GM12878 (cell line): ENCODE data around the gene CCDC91. TPM values are rescaled to one million over a fixed set of nuclear protein-coding genes. Genes with fewer than 3 reads are reported as not detected.

Experiments
- ATAC-seq: fragments of 200-7000 bp; cut with Tn5 transposase; 3 replicates; pipeline ENCODE4 v1.9.1; 2020; ENCODE audit warnings: mild to moderate bottlenecking, moderate library complexity
- BruUV-seq: library from RNA; stranded (reverse); fragments of 400-500 nt; replicated peaks from 2 replicates; lab custom pipeline; 2021; lab: Mats Ljungman, UMichigan
- CTCF ChIA-PET: fragments of 300-600 bp; sonication (Branson Sonifier 250); formaldehyde crosslinking; extraction: SDS; loops from one replicate; lab custom pipeline; 2021; ENCODE audit warnings: inconsistent platforms; lab: Yijun Ruan, JAX
- POLR2A ChIA-PET: fragments of 350-600 bp; formaldehyde crosslinking; extraction: SDS; loops from one replicate; lab custom pipeline; 2021; ENCODE audit warnings: inconsistent platforms; lab: Charles Lee
- RAD21 ChIA-PET: fragments of 300-600 bp; sonication (Branson Sonifier 250); formaldehyde crosslinking; loops from one replicate; lab custom pipeline; 2023; ENCODE audit warnings: antibody characterized with exemption; ENCODE audit not compliant: unreplicated experiment; lab: Charles Lee
- SMC1A ChIA-PET: fragments of 300-600 bp; sonication (Branson Sonifier 250); formaldehyde crosslinking; loops from one replicate; lab custom pipeline; 2023; ENCODE audit not compliant: unreplicated experiment, uncharacterized antibody; lab: Charles Lee
- DNase-seq: peaks from one replicate; pipeline ENCODE4 v3.0.0-alpha.2; 2011; ENCODE audit warnings: low read depth, low spot score
- FAIRE-seq: peaks from 3 replicates; lab custom pipeline; 2011; peaks lifted over from hg19 to GRCh38; lab: Jason Lieb, UNC
- H2AFZ ChIP-seq: 2 replicates; pipeline ENCODE4 v1.6.0; 2011; ENCODE audit warnings: low read depth, low read length, control low read depth; ENCODE audit not compliant: control insufficient read depth
- H3K27ac ChIP-seq: 2 replicates; pipeline ENCODE4 v1.5.1; 2011; ENCODE audit warnings: control low read depth; ENCODE audit not compliant: control insufficient read depth, insufficient read depth
- H3K27me3 ChIP-seq, 2 experiments: replicated peaks in 1 of 2; 2 replicates each; pipeline versions ENCODE4 v1.6.0 to v1.6.1; 2011; ENCODE audit warnings: low read length in 1 of 2; ENCODE audit not compliant: control insufficient read depth in 2 of 2, insufficient read depth in 2 of 2
- H3K36me3 ChIP-seq, 2 experiments: 2 replicates each; pipeline ENCODE4 v1.5.1; 2011; ENCODE audit warnings: low read length in 1 of 2; ENCODE audit not compliant: control insufficient read depth in 2 of 2, insufficient read depth in 2 of 2
- H3K4me1 ChIP-seq: 2 replicates; pipeline ENCODE4 v1.6.1; 2011; ENCODE audit warnings: mild to moderate bottlenecking, low read length, moderate library complexity, mixed read lengths; ENCODE audit not compliant: control insufficient read depth, insufficient read depth
- H3K4me2 ChIP-seq: 2 replicates; pipeline ENCODE4 v1.6.0; 2011; ENCODE audit warnings: control low read depth; ENCODE audit not compliant: control insufficient read depth, insufficient read depth
- H3K4me3 ChIP-seq: fragments of 200-600 bp; sonication (generic); 2 replicates; pipeline ENCODE4 v1.5.1; 2016
- H3K79me2 ChIP-seq: 2 replicates; pipeline ENCODE4 v1.6.0; 2011; ENCODE audit warnings: low read length; ENCODE audit not compliant: control insufficient read depth, insufficient read depth
- H3K9ac ChIP-seq: 2 replicates; pipeline ENCODE4 v1.8.0; 2011; ENCODE audit warnings: low read length, control low read depth, mixed read lengths; ENCODE audit not compliant: control insufficient read depth, insufficient read depth
- H3K9me3 ChIP-seq: replicated peaks from 3 replicates; pipeline ENCODE4 v1.5.1; 2011; ENCODE audit warnings: mild to moderate bottlenecking, low read length; ENCODE audit not compliant: control insufficient read depth, insufficient read depth
- H4K20me1 ChIP-seq: 2 replicates; pipeline ENCODE4 v1.6.0; 2011; ENCODE audit not compliant: control insufficient read depth, insufficient read depth
- IRF5 ChIP-seq: fragments of 450-650 bp; IDR thresholded peaks from 2 replicates; pipeline ENCODE4 v1.6.1; 2017; ENCODE audit warnings: borderline replicate concordance
- PRDM15 ChIP-seq: fragments of 450-650 bp; formaldehyde crosslinking; IDR thresholded peaks from 2 replicates; pipeline ENCODE4 v1.4.0; 2020; ENCODE audit warnings: mild to moderate bottlenecking, moderate library complexity
- SP1 ChIP-seq: IDR thresholded peaks from one replicate; pipeline ENCODE4 v1.6.1; 2011; ENCODE audit warnings: low read depth, low read length
- STAT3 ChIP-seq: IDR thresholded peaks from 2 replicates; pipeline ENCODE4 v1.6.1; 2011; ENCODE audit warnings: low read depth, low read length, improper control_type of control experiment
- WGBS: methylation state at CpG from one replicate; pipeline ENCODE4 v1.1.6; 2016; ENCODE audit warnings: low lambda C conversion rate; ENCODE audit not compliant: insufficient replicate concordance, insufficient coverage; ENCODE audit errors: missing lambda C conversion rate; 5-methylcytosine and 5-hydroxymethylcytosine counted together
- in situ Hi-C: fragments of 300-500 bp; cut with MboI; formaldehyde crosslinking; loops from 9 replicates; pipeline ENCODE4 v1.14.3; 2018; ENCODE audit warnings: mixed read lengths
- intact Hi-C: fragments of 100-400 bp; cut with micrococcal nuclease; formaldehyde crosslinking; loops from one replicate; pipeline ENCODE4 v1.14.2; 2022; ENCODE audit not compliant: unreplicated experiment
- polyA plus RNA-seq, 11 experiments: library from polyadenylated mRNA; depleted of rRNA in 4 of 11; unstranded in 6 of 11; stranded (reverse) in 5 of 11; fragments of >200 nt; fragmentation: Nextera tagmentation in 4 of 11; fragmentation: Illumina TruSeq in 1 of 11; extraction: Ambion mirVana in 4 of 11; extraction: Trizol in 1 of 11; gene quantifications; 1 replicate in 1 of 11; 2 replicates in 10 of 11; pipeline versions ENCODE4 v1.2.1 to v1.2.3, GENCODE V29; 2011 to 2016; ENCODE audit warnings: inconsistent platforms in 2 of 11, missing spikeins in 2 of 11, low read depth in 1 of 11
- total RNA-seq, 4 experiments: library from RNA; depleted of rRNA in 3 of 4; stranded (reverse); fragments of >200 nt in 3 of 4; fragmentation: Illumina TruSeq in 1 of 4; extraction: Trizol in 1 of 4; gene quantifications; 2 replicates each; pipeline versions ENCODE4 v1.2.1 to v1.2.3, GENCODE V29; 2013 to 2021

The CCDC91 gene
- total and polyA plus RNA-seq, 10 of the 15 experiments (the other 5 are each of a cell fraction or from before 2014, with no cell fraction given): 6.1 to 24.9 (median 16.5) TPM

- no peak for TF ChIP-seq PRDM15 (CRISPR knock-in tag)
Observed at GRCh38 chr12:28527631-28528249, 337.5 kb downstream of the CCDC91 start (continued).

DNA sequence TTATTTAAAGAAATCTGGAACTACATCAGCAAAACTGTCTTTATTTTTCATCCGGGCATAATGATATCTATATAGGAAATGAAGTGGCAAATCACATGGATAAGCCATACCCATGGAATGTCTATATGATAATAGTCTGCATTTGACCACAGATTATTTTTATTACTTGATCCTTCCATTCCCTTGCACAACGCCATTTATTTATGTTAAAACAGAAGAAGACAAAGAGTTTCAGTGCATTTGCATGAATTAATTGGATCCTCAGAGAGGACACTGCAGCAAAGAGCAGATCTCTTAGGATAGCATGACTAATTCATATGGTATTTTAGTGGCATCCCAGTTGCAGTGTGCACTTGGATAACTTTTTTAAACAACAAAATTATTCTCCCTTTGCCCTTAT, 345.0 kb downstream of the CCDC91 start:
- in situ Hi-C loops: no loop called here
- no peaks in the 10 kb centered on the region for H3K27me3 ChIP-seq
- H3K9ac ChIP-seq: no peak overlapping the region
- TF ChIP-seq STAT3 (no peak), IRF5 (no peak), SP1 (no peak)
- H3K4me1 ChIP-seq: no peaks in the 10 kb centered on the region
- POLR2A ChIA-PET: no interaction called here
- no peak overlapping the region for H3K27ac ChIP-seq
- H4K20me1 ChIP-seq: no peaks in the 10 kb centered on the region
- WGBS: 97% methylated on average over 2 of the region's 2 CpGs
- H3K9me3 ChIP-seq: no peaks in the 10 kb centered on the region
- no peak for DNase-seq
- RAD21 ChIA-PET: no interaction called here
- H3K4me3 ChIP-seq: no peak overlapping the region
- ATAC-seq: no peak
- no peak overlapping the region for H3K4me2 ChIP-seq
- intact Hi-C loops: no loop called here
- FAIRE-seq: no peak
- CTCF ChIA-PET: no interaction called here
- no peaks in the 10 kb centered on the region for H3K36me3 ChIP-seq
- no peak overlapping the region for H2AFZ ChIP-seq
- SMC1A ChIA-PET: interaction anchor here (1.4 to 1.9 kb wide), 2 partner anchors 9 to 75 kb away, joined by 4 to 6 read pairs; no protein-coding TSS in a partner anchor
- H3K79me2 ChIP-seq: no peaks in the 10 kb centered on the region
- no TSS peak for BruUV-seq
